Measurements from ENCODE around the gene TMED1.

DNA sequence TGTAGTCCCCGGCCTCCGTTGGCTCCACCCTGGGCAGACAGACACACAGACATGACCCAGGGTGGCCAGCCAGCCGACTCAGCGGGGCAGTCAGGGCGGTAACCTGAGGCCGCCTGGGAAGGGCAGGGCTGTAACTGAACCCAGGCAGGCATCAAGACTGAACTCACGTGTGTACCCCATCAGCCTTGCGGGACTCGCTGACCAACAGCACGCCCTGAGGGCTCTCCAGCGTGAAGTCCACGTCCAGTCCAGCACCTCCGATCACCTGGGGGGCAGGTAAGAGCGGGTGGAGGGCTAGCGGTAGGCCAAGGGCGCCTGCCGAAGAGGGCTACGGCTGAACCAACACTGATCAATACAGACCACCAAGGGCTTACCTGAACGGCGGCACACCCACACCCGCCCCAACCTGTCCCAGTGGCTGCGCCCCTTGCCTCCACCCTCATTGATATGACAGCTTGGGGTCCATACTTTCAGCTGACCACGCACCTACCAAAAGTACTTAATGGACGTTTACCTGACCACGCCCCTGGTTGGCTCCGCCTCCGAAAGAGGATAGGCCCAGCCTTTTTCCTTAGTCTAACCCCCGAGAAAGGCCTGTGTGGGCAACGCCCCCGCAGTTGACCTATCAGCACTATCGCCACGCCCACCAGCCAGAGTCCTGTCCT, 791 bp downstream of the TMED1 start:
- TF ChIP-seq, protein P1, sequence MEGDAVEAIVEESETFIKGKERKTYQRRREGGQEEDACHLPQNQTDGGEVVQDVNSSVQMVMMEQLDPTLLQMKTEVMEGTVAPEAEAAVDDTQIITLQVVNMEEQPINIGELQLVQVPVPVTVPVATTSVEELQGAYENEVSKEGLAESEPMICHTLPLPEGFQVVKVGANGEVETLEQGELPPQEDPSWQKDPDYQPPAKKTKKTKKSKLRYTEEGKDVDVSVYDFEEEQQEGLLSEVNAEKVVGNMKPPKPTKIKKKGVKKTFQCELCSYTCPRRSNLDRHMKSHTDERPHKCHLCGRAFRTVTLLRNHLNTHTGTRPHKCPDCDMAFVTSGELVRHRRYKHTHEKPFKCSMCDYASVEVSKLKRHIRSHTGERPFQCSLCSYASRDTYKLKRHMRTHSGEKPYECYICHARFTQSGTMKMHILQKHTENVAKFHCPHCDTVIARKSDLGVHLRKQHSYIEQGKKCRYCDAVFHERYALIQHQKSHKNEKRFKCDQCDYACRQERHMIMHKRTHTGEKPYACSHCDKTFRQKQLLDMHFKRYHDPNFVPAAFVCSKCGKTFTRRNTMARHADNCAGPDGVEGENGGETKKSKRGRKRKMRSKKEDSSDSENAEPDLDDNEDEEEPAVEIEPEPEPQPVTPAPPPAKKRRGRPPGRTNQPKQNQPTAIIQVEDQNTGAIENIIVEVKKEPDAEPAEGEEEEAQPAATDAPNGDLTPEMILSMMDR (IDR thresholded peaks at IDR 0.05), result no peak
- TF ChIP-seq POLR2A (IDR thresholded peaks at IDR 0.05), result no peak

All from lower leg skin (tissue), 3 donors.